CD4-positive, alpha-beta T cell (primary cell): ENCODE data around the gene CCT4. TPM values are rescaled to one million over a fixed set of nuclear protein-coding genes. Genes with fewer than 3 reads are reported as not detected.
A peak's percentile ranks its signal among the peaks of the same experiment; 100 is the strongest.

Source experiments
- ATAC-seq: fragments of 200-7000 bp; cut with Tn5 transposase; one replicate; pipeline ENCODE4 v1.10.0; 2022; ENCODE audit warnings: mild to moderate bottlenecking; ENCODE audit not compliant: poor library complexity
- CTCF ChIA-PET: fragments of 350-600 bp; sonication (Branson Sonifier 250); formaldehyde crosslinking; loops from one replicate; lab custom pipeline; 2021; ENCODE audit warnings: antibody characterized with exemption, inconsistent platforms; lab: Charles Lee
- POLR2A ChIA-PET: fragments of 350-600 bp; sonication (Branson Sonifier 250); formaldehyde crosslinking; loops from one replicate; lab custom pipeline; 2021; ENCODE audit warnings: antibody characterized with exemption, inconsistent platforms; lab: Charles Lee
- DNase-seq, 14 experiments: peaks; one replicate each; pipeline ENCODE4 v3.0.0-alpha.2; 2013 to 2020; ENCODE audit warnings: mixed read lengths in 2 of 14
- H3K27ac ChIP-seq, 2 donors: one replicate each; pipeline versions ENCODE4 v1.5.1 to v1.7.0; 2013; ENCODE audit warnings: low read length in 2 of 2, low read depth in 1 of 2, mild to moderate bottlenecking in 1 of 2
- H3K27me3 ChIP-seq, 2 experiments: 1 replicate in 1 of 2; 2 replicates in 1 of 2; pipeline versions ENCODE4 v1.6.1 to v1.7.0; 2013; ENCODE audit warnings: low read length in 2 of 2, control low read depth in 1 of 2, mild to moderate bottlenecking in 1 of 2, moderate library complexity in 1 of 2; ENCODE audit not compliant: insufficient read depth in 2 of 2, control insufficient read depth in 1 of 2
- H3K36me3 ChIP-seq: one replicate; pipeline ENCODE4 v1.6.1; 2013; ENCODE audit warnings: low read length, control low read depth; ENCODE audit not compliant: insufficient read depth
- H3K4me1 ChIP-seq: one replicate; pipeline ENCODE4 v1.6.1; 2013; ENCODE audit warnings: low read length, control low read depth; ENCODE audit not compliant: insufficient read depth
- H3K4me3 ChIP-seq: one replicate; pipeline ENCODE4 v1.5.1; 2013; ENCODE audit warnings: mild to moderate bottlenecking, low read length, moderate library complexity
- H3K9me3 ChIP-seq, 2 experiments: 1 replicate in 1 of 2; 2 replicates in 1 of 2; pipeline versions ENCODE4 v1.6.1 to v1.7.0; 2013; ENCODE audit warnings: low read length in 2 of 2, mild to moderate bottlenecking in 2 of 2, control low read depth in 1 of 2, moderate library complexity in 1 of 2; ENCODE audit not compliant: control insufficient read depth in 1 of 2, insufficient read depth in 1 of 2
- H3K27ac Mint-ChIP-seq: one replicate; pipeline ENCODE4 v1.8.0; 2020; ENCODE audit warnings: mixed read lengths
- H3K27me3 Mint-ChIP-seq: one replicate; pipeline ENCODE4 v1.8.0; 2021; ENCODE audit warnings: mixed read lengths
- H3K36me3 Mint-ChIP-seq: one replicate; pipeline ENCODE4 v1.8.0; 2021; ENCODE audit warnings: low read depth, mixed read lengths
- H3K4me1 Mint-ChIP-seq: one replicate; pipeline ENCODE4 v1.8.0; 2021; ENCODE audit warnings: low read depth, mixed read lengths
- H3K4me3 Mint-ChIP-seq: one replicate; pipeline ENCODE4 v1.8.0; 2020; ENCODE audit warnings: mild to moderate bottlenecking, mixed read lengths
- H3K9me3 Mint-ChIP-seq: one replicate; pipeline ENCODE4 v1.8.0; 2020; ENCODE audit warnings: mixed read lengths
- CTCF ChIP-seq: fragments of 200-600 bp; IDR thresholded peaks from one replicate; pipeline ENCODE4 v1.8.0; 2022; ENCODE audit warnings: antibody characterized with exemption, mild to moderate bottlenecking
- intact Hi-C, 2 experiments: fragments of 100-400 bp; cut with DNase I in 1 of 2; cut with micrococcal nuclease in 1 of 2; formaldehyde crosslinking; loops; one replicate each; pipeline versions ENCODE4 v1.15.1 to v1.9.0; 2023 to 2025; cut with DNase I, micrococcal nuclease
- total RNA-seq, 174 experiments: library from RNA in 2 of 174; stranded (reverse) in 2 of 174; gene quantifications; one replicate each; pipeline ENCODE4 v1.2.3 and lab custom pipeline; 2021 to 2026

Gene CCT4
- total RNA-seq, 2 experiments from 2014 or later: 100 to 114 TPM

GRCh38 chr2:61905372-61906185 lies 17.1 kb upstream of the CCT4 start, which contains the start of gene COMMD1:
TSS of gene COMMD1 (plus strand) at chr2:61905674. CDS start at chr2:61905679, 5 bp downstream.
- H3K9me3 Mint-ChIP-seq: no peaks in the 10 kb centered on the region
- ChIA-PET POLR2A (interaction anchor here (0.5 to 1.5 kb wide), 4 partner anchors 19 to 142 kb away, joined by 3 to 5 read pairs (median 4); no protein-coding TSS in a partner anchor), CTCF (interaction anchor here (1.0 to 1.3 kb wide), 2 partner anchors 15 to 52 kb away, joined by 3 read pairs; partner anchors contain the start of gene FAM161A)
- peak; percentile 60 to 89 (median 74) for DNase-seq
- peak within 1 kb of the TSS; percentile 96 for H3K4me3 Mint-ChIP-seq
- Histone ChIP-seq H3K27me3 (no peaks in the 10 kb centered on the region), H3K4me1 (peaks cover 10% of the 10 kb centered on the region), H3K4me3 (peak within 1 kb of the TSS; percentile 92), H3K36me3 (peaks cover 3% of the 10 kb centered on the region), H3K27ac (peak within 1 kb of the TSS; percentile 23 to 38), H3K9me3 (no peaks in the 10 kb centered on the region)
- peak; percentile 97 for ATAC-seq
- intact Hi-C loops: loop anchor here (2.0 to 10.0 kb wide), 4 partner anchors 17 to 802 kb away; partner anchors contain the start of genes B3GNT2 (in 2 of the 2), CCT4 (in 1 of the 2) and EHBP1 (in 1 of the 2)
- H3K36me3 Mint-ChIP-seq: peaks cover 5% of the 10 kb centered on the region
- H3K27me3 Mint-ChIP-seq: no peaks in the 10 kb centered on the region
- TF ChIP-seq CTCF: no peak
- H3K27ac Mint-ChIP-seq: peak within 1 kb of the TSS; percentile 88
- peaks cover 22% of the 10 kb centered on the region for H3K4me1 Mint-ChIP-seq

GRCh38 chr2:61900281-61900680 lies 11.8 kb upstream of the CCT4 start:
- Histone ChIP-seq H3K36me3 (no peaks in the 10 kb centered on the region), H3K27me3 (no peaks in the 10 kb centered on the region), H3K9me3 (no peaks in the 10 kb centered on the region), H3K27ac (no peak overlapping the region), H3K4me3 (no peak overlapping the region), H3K4me1 (peaks cover 2% of the 10 kb centered on the region)
- Mint-ChIP-seq H3K4me1 (peaks cover under 1% of the 10 kb centered on the region), H3K27me3 (no peaks in the 10 kb centered on the region), H3K36me3 (no peaks in the 10 kb centered on the region), H3K27ac (no peak overlapping the region), H3K9me3 (no peaks in the 10 kb centered on the region), H3K4me3 (no peak overlapping the region)
- intact Hi-C loops: loop anchor here in 1 of 2 experiments (10.0 kb wide), 1 partner anchor 295 kb away; the partner anchor contains the start of gene B3GNT2
- CTCF ChIA-PET: no interaction called here
- ATAC-seq (no peak), DNase-seq (no peak)
- TF ChIP-seq CTCF: no peak
- POLR2A ChIA-PET: no interaction called here

- Mint-ChIP-seq H3K4me1 (no peaks in the 10 kb centered on the region), H3K9me3 (no peaks in the 10 kb centered on the region), H3K36me3 (no peaks in the 10 kb centered on the region), H3K27ac (no peak overlapping the region), H3K27me3 (no peaks in the 10 kb centered on the region), H3K4me3 (no peak overlapping the region)
- POLR2A ChIA-PET: interaction anchor here (0.6 kb wide), 1 partner anchor 768 kb away, joined by 4 read pairs; no protein-coding TSS in a partner anchor
- Histone ChIP-seq H3K4me3 (no peak overlapping the region), H3K27me3 (no peaks in the 10 kb centered on the region), H3K9me3 (no peaks in the 10 kb centered on the region), H3K4me1 (no peaks in the 10 kb centered on the region), H3K36me3 (no peaks in the 10 kb centered on the region), H3K27ac (no peak overlapping the region)
- CTCF ChIA-PET: interaction anchor here (0.6 kb wide), 2 partner anchors 12 to 131 kb away, joined by 3 read pairs; no protein-coding TSS in a partner anchor
- ATAC-seq (peak; percentile 32), DNase-seq (peak in 3 of 14 experiments; percentile 19 to 36 (median 36))
- peak; percentile 28 for TF ChIP-seq CTCF
- intact Hi-C loops: no loop called here
Observed at GRCh38 chr2:61898810-61899209, 10.4 kb upstream of the CCT4 start.
